Pons (tissue), 1 donor: Measurements from ENCODE around the gene FAM98C.
"Not testable (repeated sequence)": the region's sequence is repeated elsewhere in the genome, so short reads cannot be mapped to it uniquely, and the experiment has no call there.

Source experiments
- DNase-seq: peaks from one replicate; pipeline ENCODE4 v3.0.0-alpha.2; 2016; ENCODE audit warnings: low spot score

Gene FAM98C

DNA sequence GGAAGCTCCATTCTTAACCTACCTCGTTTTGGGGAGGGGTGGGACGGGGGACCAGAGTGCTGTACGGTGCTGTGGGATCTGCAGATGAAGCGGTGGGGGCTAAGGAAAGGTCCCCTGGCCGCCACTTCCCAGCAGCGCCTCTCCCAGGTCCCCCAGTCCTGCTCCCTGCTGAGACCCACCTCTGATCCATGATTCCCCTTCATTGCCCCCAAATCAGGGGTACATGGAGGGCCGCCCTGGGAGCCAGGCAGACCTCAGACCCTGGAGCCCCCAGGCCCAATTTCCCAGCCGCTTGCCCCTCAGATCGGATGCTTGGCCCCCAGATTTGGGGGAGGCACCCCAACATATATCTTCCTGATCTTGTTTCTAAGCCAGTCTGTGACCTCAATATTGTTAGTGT lies 3.8 kb upstream of the FAM98C start:
- no peak for DNase-seq

DNA sequence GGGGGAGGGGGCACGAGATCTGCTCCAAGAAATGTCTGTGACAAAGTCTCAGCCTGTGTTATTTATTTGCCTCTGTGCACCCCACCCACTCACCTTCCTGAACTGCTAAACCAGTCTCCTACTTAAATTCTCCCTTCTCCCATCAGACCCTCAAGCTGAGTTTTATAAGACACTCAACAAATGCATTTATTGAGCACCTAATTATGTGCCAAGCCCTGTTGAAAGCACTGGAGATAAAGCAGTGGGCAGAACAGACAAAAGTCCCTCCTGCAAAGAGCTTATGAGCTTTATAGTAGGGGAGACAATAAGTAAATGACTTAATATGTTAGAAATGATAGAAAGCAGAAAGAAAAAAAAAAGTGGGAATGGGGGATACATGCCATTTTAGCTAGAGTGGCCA lies 3.4 kb upstream of the FAM98C start:
- DNase-seq: no peak

DNA sequence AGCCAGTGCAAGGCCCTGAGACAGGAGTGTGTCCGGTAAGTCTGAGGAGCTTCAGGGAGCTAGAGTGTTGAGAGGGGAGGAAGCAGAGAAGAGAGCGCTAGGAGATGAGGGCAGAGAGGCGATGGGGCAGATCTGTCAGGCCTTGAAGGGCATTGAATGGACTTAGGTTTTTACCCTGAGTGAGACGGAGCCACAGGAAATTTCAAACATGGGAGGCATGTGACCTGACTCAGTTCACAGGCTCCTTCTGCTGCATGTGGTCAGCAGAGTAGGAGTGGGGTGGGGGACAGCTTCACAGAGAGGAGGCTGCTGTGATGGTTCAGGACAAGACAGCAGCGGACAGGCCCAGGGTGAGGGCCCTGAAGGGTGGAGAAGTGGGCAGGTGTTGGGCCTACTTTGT lies 2.5 kb upstream of the FAM98C start:
- DNase-seq: no peak

DNA sequence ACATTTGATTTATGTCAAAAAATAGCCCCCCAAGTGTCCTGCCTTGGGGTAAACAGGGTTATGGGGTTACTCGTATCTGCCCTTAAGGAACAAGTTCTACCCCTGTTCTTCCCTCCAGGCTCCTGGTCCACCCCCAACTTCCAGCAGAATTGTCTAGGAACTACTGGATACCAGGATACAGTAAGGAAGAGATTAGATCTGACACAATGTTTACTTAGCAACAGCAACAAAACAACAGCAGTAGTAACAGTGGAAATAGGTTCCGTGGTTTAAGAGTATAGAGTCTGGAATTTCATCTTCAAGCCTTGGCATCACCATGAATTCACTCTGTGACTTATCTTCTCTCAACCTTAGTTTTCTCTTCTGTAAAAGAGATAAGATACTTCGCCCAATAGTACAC lies 1.7 kb upstream of the FAM98C start:
- no peak for DNase-seq

DNA sequence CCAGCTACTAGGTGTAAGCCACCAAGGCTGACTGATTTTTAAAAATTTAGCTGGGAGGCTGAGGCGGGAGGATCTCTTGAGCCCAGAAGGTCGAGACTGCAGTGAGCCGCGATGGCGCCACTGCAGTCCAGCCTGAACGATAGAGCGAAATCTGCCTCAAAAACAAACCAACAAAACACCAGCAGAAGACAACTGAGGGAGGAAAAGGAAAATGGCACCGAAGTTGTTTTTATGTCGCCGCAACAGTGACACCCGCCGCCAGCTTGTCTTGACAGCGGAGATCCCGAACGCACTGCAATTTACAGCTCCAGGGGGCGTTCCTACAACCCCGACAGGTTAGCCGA lies 298 bp upstream of the FAM98C start:
- no peak for DNase-seq

DNA sequence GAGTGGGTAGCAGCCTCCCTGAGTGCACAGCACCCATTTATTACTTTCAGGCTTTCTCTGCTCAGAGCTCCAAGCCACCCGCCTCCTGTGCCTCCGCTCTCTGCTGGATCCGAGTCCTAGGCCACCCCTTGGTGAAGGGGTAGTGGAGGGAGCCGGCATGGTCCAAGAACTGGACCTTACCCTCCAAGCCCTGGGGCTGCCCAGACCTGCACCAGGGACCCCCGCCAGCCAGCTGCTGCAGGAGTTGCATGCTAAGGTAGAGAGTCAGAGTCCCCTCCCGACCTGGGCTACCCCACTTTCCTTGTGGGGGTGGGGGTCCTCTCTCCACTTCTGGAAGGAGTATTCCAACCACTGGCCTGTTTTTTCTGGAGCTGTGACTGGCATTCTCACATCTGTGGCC lies 2.0 kb downstream of the FAM98C start:
- DNase-seq: no peak

DNA sequence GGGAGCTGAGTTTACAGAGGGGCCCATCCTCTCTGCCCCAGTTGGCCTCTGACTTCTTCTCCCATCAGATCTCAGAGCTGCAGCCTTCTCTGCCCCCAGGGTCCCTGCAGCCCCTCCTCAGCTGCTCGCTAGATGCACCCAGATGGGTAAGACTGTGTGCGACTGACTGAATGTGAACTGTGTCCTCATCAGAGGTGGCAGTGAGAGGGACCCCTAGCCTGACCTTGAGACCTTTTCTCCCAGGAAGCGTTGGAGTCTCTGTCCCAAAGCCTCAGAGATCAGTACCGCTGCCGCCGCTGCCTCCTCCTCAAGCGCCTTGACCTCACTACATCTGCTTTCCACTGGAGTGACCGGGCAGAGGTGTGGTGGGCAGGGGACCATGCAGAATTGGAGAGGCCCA lies 2.4 kb downstream of the FAM98C start:
- no peak for DNase-seq

DNA sequence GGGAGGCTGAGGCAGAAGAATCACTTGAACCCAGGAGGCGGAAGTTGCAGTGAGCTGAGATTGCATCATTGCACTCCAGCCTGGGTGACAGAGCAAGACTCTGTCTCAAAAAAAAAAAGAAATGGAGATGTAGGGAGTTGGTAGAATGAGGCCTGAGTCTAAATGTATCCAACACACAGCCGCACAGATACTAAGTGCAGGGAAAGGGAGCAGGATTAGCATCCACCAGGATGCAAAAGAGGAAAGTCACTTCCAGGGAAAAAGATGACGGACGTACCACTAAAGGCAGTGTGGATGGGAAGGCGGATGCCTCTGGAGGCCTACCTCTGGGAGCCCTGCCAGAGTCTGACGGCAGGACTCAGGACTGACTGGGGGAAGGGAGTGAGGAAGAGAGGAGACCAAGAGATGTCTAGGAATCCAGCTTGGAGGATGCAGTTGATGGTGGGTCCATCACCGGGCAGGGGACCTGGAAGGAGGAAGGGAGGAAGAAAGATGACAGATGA lies 6.8 kb downstream of the FAM98C start:
- DNase-seq: no peak

DNA sequence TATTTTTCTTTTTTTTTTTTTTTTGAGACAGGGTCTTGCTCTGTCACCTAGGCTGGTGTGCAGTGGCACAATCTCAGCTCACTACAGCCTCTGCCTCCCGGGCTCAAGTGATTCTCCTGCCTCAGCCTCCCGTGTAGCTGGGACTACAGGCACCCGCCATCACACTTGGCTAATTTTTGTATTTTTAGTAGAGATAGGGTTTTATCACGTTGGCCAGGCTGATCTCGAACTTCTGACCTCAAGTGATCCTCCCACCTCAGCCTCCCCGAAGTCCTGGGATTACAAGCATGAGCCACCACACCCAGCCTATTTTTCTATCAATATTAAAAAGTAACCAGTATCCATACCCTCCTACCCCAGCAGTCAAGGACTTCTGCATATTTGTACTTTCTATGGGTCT lies 7.5 kb downstream of the FAM98C start:
- not testable (repeated sequence) for DNase-seq

DNA sequence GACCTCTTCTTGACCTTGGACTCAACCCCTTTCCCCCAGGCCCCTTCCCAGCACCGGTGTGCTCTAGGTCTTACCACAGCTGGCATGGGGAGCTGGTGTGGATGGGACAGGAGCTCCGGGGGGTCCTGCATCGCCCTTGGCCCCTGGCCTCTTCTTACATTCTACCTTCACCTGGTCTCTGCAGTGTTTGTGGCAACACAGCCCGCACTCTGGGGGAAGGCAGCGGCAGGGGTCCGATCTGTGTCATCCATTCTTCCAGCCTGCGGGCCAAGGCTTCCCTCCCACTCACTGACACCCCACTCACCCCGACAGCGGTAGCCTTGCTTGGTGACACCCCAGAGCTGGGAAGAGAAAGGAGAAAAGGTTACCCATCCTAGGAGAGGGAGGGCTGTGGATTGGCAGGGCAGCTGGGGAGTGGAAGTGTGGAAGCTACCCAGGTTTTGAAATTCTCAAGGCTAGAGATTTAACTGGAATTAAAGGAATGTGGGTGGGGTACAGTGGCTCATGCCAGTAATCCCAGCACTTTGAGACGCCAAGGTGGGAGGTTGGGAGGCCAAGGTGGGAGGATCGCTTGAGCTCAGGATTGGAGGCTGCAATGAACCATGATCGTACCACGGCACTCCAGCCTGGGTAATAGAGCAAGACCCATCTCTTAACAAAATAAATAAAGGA lies 8.3 kb downstream of the FAM98C start:
- DNase-seq: no peak

DNA sequence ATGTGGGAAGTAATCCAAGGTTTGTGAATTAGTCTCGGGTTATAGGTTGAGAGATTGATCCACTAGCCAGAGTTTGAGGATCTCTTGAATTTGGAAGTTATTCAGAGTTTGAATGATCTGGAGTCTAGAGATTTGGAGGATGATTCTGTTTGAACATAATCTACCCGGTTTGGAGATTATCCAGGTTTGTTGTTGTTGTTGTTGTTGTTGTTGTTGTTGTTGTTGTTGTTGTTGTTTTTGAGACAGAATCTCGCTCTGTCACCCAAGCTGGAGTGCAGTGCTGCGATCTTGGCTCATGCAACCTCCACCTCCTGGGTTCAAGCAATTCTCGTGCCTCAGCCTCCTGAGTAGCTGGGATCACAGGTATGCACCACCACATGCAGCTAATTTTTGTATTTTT lies 9.0 kb downstream of the FAM98C start:
- DNase-seq: not testable (repeated sequence)

DNA sequence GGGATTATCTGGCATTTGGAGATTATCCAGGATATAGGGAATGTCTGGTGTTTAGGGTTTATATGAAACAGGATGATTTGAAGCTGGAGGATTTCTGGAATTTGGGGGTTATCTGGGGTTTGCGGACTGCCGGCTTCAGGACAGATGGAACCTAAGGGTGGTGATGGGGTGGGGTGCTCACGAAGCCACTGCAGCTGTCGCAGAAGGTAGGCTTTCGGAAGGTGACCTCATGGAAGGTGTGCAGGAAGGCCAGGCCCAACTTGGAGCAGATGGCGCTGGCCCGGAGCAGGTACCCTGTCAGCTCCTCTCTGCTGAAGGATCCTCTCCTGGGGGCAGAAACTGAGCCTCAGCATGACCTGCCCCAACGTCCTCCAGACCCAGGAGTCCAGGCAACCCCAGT lies 9.6 kb downstream of the FAM98C start:
- no peak for DNase-seq

DNA sequence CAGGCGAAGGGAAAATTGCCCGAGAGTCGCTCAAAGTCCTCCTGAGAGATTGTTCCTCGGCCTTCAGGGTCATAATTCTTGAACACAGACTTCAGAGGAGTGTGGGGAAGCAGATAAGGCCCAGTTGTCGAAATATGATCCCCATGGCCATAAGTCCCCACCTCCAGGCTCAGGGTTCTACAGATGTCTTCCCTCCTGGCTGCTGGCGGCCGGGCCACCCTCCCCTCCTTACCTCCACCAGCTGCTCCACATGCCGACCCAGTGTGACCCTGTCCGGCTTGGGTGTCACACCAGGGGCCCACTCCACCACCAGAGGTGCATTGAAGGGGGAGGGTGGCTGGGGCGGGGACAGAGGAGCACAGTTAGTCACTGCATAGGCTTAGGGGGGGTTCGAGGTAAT lies 10.1 kb downstream of the FAM98C start:
- DNase-seq: no peak

DNA sequence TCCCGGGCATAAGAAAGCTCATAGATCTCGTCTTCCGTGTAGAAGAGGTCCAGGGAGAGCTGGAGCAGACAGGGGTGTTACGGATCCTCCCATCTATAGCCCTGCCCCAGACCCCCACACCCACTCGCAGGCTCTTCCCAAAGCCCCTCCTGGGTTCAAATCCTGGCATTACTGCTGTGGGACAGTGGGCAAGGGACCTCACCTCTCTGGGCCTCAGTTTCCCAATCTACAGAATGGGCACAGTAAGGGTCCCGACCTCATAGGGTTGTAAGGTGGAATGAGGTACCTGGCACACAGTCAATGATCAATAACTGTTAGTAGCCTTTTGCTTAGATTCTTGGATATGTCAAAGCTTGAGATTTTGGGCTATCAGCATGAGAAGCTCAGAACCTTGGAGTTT lies 10.5 kb downstream of the FAM98C start:
- DNase-seq: no peak

DNA sequence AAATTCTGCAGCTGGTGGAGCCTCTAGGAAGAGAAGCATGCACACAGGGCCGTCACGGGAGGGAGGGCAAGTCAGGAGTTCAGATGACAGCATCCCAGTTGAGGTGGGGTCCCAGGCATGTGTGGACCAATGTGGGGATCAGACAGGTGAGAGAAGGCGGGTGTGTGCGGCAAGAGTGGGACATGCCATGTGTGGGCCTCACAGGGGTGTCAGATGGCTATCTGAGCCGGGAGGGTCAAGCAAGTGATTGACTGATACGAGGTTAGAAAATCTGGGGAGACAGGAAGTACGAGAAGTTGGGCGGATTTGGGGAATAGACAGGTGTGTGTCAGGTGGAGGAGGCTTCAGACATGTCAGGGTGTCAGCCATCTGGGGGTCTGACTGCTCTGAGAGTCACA lies 14.3 kb downstream of the FAM98C start:
- DNase-seq: no peak

DNA sequence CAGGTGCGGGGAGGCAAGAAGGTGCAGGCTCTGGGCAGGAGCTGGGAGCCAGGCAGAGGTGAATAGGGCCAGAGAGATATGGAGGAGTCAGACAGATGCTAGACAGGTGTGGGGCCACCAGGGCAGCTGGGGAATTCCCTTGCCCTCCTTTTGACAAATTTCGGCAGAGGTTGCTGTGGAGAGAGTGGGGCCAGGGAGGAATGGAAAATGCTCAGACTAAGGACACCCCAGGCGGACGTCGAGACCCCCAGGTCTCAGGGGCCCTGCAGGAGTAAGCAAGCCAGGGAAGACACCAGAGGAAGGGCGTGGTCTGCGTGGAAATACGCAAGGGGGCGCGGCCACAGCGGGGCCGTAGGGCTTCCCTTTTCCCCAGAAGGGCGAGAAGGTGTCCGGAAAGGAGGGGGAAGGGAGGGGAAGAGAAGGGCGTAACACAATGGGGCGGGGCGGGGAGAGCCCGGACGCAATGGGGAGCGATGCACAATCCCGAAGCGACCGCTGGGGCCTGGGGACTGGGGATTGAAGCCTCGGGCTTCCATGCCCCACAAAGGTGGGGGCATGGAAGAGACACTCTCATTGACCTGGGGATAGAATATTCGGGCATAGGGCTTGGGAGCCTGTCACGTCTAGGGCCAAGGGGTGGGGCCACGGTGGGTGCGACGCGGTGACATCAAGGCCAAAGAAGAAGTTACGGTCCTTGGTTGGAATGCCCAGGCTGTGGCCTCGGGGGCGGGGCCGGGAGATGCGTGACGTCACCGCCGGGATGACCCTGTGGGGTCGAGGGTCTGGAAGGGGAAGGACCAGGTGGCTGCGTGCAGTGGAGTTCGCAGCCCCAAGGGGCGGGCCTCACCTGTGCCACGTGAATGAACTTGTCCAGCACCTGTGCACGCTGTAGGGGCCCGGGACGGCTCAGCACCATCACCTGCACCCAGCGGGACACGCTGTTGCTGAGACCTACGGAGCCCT lies 14.9 kb downstream of the FAM98C start:
- DNase-seq: peak; percentile 25

DNA sequence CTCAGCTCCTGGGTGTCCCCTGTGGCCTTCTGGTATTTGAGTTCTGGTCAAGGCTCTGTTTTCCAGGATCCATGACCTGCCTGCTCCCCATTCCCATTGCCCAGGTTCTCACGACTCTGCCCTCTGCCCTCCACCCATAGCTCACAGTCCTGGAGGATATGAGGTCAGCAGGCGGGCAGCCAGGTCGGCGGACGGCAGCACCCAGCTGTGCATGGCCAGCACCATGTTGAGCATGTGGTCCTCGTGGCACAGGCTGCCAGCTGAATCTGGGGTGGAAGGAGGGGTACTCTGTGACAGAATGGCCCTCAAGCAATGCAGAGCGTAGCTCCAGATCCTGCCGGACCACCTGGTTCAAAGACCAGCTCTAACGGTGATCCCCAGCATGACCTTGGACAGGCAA lies 18.0 kb downstream of the FAM98C start:
- DNase-seq: no peak

DNA sequence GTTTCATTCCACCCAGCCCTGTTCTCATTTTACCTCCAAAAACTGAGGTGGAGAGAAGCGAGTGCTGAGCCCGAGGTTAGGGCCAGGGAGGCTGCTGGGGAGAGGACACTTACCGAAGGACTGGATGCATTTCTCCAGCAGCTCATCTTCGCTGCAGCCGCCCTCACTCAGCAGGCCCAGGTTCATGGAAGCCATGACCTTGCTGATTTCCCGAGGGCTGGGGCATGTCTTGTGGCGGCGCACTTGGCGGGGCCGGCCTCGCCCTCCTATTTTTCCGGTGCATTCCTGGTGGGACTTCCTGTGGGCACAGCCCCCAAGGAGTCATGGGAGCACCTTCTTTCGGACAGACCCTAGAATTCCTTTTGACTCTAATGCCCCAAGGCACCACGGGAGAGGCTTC lies 19.0 kb downstream of the FAM98C start:
- DNase-seq: no peak

DNA sequence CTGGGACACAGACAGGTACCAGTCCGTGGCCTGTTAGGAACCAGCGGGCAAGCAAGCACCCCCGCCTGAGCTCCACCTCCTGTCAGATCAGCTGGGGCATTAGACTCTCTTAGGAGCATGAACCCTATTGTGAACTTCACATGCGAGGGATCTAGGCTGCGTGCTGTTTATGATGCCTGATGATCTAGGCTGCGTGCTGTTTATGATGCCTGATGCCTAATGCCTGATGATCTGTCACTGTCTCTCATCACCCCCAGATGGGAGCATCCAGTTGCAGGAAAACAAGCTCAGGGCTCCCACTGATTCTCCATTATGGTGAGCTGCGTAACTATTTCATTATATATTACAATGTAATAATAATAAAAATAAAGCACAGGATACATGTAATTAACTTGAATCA lies 19.5 kb downstream of the FAM98C start:
- no peak for DNase-seq

DNA sequence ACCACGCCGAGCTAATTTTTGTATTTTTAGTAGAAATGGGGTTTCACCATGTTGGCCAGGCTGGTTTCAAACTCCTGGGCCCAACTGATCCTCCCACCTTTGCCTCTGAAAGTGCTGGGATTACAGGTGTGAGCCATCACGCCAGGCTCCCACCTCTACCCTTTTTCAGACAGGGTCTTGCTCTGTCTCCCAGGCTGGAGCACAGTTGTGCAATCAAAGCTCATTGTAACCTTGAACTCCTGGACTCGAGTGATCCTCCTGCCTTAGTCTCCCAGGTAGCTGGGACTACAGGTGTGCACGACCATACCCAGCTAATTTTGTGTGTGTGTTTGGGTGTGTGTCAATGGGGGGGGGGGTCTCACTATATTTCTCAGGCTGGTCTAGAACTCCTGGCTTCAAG lies 21.4 kb downstream of the FAM98C start:
- no peak for DNase-seq

DNA sequence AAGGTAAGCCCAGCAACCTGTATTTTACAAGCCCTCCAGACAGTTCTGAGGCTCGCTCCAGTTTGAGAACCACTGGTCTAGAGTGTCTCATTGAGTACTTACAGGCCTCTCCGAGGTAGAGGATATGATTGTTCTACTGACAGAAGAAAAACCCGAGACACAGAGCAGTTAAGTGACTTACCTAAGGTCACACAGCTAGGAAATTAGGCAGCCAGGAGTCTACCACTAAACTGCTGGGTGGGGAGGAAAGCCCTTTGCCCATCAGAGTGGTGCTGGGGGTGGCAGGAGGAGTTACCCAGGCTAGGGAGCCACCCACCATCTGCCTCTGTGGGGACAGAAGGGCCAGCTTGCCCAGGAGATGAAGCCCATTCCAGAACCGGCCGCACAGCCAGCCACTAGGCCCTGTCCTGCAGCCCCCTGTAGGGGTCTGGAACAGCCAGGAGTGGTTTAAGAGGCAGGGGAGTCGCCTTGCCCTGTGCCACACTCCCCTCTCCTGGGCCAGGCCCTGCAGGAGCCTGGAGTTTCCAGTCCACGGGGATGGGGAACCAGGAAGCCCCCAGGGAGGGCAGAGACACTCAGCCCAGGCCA lies 22.4 kb downstream of the FAM98C start:
- DNase-seq: no peak

DNA sequence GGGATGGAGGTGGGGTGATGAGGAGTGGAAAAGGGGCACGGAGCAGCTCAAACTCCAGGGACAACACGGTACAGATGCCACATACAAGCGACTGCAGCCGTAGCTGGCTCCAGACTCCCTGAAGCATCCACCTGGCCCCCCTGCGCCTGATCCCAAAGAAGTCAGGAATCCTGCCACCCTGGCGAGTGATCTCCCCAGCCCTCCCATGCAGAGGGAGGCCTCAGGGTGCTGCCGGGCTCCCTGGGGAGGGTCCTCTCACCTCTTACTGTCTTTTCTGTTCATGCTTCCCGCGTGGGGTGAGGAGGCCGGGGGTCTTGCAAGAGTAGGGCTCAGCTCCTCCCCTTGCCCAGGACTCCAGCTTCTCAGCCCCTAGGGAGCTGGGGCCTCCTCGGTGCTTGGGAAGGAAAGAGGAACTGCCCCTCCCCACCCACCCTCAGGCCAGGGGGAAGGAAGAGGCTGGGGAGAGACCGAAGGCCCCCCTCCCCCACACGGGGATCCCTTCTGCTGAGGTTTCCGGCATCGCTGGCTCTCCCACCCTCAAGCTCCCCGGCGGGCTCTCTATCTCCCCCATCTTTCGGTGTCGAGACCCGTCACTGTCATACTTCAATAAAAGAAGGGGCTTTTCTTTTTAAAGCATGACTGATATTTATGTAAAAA lies 23.0 kb downstream of the FAM98C start, which contains the start of gene RASGRP4:
Gene RASGRP4 (minus strand): TSS at position 410 of the 657 bp plus-strand sequence. CDS start 128 bp downstream, at position 282.
- DNase-seq: peak; percentile 32
